GM21825 (cell line): ENCODE results near the gene GFRA1.
"Not testable (repeated sequence)": the region's sequence is repeated elsewhere in the genome, so short reads cannot be mapped to it uniquely, and the experiment has no call there.

Experiments
- ATAC-seq: cut with Tn5 transposase; IDR thresholded peaks from one replicate; pipeline ENCODE4 v1.9.1; 2021; ENCODE audit warnings: mild to moderate bottlenecking, moderate library complexity; ENCODE audit not compliant: unreplicated experiment

GFRA1 gene

GRCh38 chr10:116044801-116045248 is 228.2 kb downstream of the GFRA1 start:
- no peak for ATAC-seq

GRCh38 chr10:116043861-116044260 is 229.1 kb downstream of the GFRA1 start:
- ATAC-seq = no peak

- ATAC-seq = no peak
Measured at GRCh38 chr10:116043304-116043703, 229.7 kb downstream of the GFRA1 start.

GRCh38 chr10:116041948-116042347 is 231.1 kb downstream of the GFRA1 start:
- no peak for ATAC-seq

- ATAC-seq = no peak
Measured at GRCh38 chr10:116039612-116040011, 233.4 kb downstream of the GFRA1 start.

- ATAC-seq = no peak
Measured at GRCh38 chr10:116038259-116038658, 234.7 kb downstream of the GFRA1 start.

GRCh38 chr10:116035406-116035805 is 237.6 kb downstream of the GFRA1 start:
- ATAC-seq = not testable (repeated sequence)

GRCh38 chr10:116030576-116030975 is 242.4 kb downstream of the GFRA1 start:
- no peak for ATAC-seq

- no peak for ATAC-seq
Measured at GRCh38 chr10:116029826-116030225, 243.2 kb downstream of the GFRA1 start.

- ATAC-seq = no peak
Measured at GRCh38 chr10:116027355-116027754, 245.7 kb downstream of the GFRA1 start.

GRCh38 chr10:116026725-116027124 is 246.3 kb downstream of the GFRA1 start:
- ATAC-seq = no peak

- ATAC-seq = no peak
Measured at GRCh38 chr10:116026315-116026714, 246.7 kb downstream of the GFRA1 start.

- ATAC-seq = no peak
Measured at GRCh38 chr10:116024271-116024878, 248.6 kb downstream of the GFRA1 start.

GRCh38 chr10:116017405-116017804 is 255.6 kb downstream of the GFRA1 start:
- no peak for ATAC-seq

- no peak for ATAC-seq
Measured at GRCh38 chr10:116015583-116016333, 257.2 kb downstream of the GFRA1 start.

GRCh38 chr10:116014871-116015582 is 258.0 kb downstream of the GFRA1 start:
- ATAC-seq = no peak

- ATAC-seq = no peak
Measured at GRCh38 chr10:116014326-116014725, 258.7 kb downstream of the GFRA1 start.

GRCh38 chr10:116011929-116012328 is 261.1 kb downstream of the GFRA1 start:
- no peak for ATAC-seq

GRCh38 chr10:116007256-116007891 is 265.6 kb downstream of the GFRA1 start:
- no peak for ATAC-seq
